NCI-H524 treated with DMSO at 0.1 percent for 48 hours (cell line): ENCODE measurements around the gene MEAK7.

Experiments
- DNase-seq: peaks from one replicate; lab custom pipeline; 2025; lab: John Stamatoyannopoulos, UW

The MEAK7 gene

DNA sequence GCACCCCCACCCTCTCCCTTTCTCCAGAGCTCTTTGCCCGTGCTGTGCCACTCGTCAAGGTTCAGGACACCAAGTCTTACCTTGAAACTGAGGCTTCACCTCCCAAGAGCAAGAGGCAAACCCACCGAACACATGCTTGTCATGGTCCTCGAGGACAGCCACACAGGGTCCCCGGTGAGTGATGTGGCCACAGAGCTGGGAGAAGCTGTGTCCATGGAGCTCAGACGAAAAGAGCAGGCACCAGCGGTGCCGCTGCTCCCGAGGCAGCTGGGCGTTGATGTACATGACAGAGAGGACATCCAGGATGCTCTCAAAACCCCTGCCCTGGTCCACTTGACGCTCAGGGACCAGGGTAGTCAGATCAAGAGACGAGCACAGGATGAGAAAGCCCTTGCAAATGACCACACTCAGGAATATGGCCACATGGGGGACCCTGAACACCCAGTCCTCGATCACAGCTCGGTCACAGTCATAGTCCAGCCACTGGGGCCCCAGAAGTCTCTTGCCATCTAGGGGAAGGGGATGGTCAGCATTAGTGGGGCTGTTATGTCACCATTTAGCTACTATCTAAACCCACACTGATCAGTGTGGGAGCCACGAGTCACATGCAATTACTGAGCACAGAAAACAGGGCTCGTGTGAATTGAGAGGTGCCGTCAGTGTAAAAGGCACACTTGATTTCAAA, 17.8 kb downstream of the MEAK7 start:
- DNase-seq: no peak

DNA sequence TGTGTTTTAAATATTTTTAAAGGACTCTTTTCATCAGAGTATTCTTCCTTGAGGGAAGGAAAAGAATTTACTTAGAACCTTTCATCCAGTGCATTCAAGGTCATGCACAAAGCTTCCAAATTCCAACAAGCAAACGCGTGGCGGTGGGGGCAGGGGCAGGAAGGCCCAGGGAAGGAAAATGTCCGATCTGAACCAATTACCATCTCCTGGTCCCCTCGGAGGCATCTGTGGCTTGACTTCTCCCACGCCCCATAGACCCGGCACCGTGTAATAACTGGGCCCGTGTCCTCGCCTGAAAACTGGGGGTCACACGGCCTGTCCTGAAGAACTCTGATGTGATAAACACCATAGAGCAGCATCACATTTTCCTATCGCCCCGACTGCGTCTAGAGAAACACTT, 18.3 kb downstream of the MEAK7 start:
- no peak for DNase-seq

GRCh38 chr16:84485255-84486010, 19.0 kb downstream of the MEAK7 start:
- no peak for DNase-seq

GRCh38 chr16:84484579-84485254, 19.7 kb downstream of the MEAK7 start:
- no peak for DNase-seq

DNA sequence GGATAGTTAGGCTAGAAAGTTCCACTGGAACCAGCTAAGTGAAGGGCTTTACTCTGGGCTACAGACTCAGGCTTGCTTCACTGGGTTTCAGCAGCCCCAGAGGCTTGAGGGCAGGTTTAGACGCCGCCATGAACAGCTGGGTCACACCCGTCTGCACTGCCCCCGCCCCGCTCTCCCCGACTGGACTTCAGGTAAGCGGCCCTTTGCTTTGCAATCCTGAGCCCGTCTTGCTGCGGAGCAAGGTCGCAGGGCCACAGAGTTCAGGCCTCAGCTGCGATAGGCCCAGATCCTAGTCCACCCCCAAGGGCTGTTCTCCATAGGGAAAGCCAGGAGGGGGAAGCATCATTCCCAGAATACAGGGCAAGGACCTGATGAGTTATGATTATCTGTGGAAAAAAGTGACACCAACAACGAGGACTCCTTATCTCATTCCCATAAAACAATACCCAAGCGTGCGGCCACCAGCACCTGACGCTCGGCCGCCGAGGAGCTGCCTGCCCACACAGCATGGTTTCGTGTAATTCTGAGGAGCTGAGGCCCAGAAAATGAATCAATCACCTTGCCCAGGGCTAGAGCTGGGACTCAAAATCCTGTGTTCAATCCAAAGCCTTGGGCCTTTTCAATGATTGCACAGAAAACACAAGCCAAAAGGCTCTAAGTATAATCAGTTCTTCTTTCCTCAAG, 20.4 kb downstream of the MEAK7 start:
- DNase-seq: no peak

GRCh38 chr16:84482951-84483881, 21.2 kb downstream of the MEAK7 start:
- no peak for DNase-seq

- DNase-seq: peak; percentile 58
Measured at GRCh38 chr16:84482001-84482891, 22.2 kb downstream of the MEAK7 start.

GRCh38 chr16:84481051-84481735, 23.3 kb downstream of the MEAK7 start:
- DNase-seq: no peak

DNA sequence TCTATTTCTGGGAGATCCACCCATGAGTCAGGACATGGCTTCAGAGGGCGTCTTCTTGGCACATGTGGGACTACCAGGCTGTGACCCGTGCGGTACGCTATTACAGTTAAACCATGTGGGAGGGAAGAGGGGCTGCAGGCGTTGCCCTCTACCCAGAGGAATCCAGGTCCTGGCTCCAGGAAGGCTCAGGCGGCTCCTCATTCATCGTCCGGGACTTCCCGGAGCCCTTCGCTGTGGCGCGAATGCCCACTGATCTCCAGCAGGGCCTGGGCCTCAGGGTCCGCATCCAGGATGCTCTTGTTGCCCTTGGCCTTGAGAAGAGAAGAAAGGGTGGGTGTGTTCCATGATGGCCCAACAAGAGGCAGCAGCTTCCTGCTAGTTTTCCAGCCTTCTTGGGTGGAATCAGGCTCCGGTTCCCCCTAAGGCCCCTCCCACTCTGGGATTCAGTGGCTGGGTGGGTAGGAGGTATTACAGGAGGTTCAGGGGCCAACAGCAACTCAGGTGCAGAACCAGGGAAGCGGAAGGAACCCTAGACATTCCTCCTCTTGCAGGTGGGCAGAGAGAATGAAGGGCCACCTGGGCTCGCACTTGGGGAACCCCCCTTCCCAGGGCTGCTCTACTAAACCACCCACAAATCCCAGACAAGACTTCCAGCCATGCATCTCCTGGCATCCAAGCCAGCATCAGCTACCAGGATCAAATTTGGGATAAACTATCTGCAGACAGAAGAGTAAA, 24.6 kb downstream of the MEAK7 start:
- DNase-seq: no peak

DNA sequence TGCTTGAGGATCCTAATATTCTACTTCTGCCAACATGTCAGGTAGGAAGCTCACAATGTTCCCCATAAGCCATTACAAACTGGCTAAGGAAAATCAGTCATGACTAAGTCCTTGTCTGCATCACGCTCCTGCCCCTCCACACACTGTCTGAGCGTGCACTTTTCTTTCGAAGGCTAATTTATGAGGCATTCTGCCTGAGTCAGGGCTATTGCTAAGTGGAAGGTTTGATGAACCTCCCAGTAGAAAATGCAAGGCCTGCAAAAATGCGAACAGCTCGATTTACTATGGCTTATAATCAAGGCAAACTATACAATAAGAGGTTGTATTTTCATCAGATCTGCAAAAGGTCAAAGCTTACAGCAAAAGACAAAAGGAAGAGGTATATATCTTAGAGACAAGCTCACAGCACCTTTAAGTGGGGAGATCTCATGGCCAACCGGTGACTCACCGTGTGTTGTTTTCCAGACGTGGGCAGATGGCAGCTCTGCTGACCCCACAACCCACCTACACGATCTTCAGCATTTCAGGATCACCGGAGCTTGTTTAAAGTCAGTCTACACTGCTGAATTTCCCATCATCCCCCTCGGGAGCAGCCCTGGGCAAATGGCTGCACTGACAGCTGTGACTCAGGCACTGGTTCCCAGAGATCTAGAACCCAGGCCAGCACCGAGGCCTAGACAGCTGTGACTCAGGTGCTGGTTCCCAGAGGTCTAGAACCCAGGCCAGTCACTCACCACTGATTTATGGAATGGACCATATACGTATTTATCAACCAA, 26.1 kb downstream of the MEAK7 start:
- DNase-seq: no peak

DNA sequence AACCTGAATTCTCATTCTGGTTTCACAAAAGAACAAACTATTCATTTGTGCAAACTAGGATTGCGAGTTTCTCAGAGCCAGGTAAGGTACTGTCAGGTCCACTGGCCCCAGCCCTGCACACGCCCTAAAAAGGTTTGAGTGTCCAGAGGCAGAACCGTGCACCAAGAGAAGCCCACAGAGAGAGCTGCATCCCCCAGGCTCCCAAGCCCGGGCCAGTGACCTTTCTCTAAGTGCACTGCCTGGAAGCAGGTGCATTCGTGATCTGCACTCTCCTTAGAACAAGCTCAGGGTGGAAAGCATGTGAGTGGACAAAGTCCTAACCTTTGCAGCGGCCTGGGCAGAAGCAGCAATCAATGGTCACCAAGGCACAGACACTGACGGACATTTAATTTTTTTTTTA, 26.8 kb downstream of the MEAK7 start:
- no peak for DNase-seq

- no peak for DNase-seq
Measured at GRCh38 chr16:84476401-84476800, 28.1 kb downstream of the MEAK7 start.

DNA sequence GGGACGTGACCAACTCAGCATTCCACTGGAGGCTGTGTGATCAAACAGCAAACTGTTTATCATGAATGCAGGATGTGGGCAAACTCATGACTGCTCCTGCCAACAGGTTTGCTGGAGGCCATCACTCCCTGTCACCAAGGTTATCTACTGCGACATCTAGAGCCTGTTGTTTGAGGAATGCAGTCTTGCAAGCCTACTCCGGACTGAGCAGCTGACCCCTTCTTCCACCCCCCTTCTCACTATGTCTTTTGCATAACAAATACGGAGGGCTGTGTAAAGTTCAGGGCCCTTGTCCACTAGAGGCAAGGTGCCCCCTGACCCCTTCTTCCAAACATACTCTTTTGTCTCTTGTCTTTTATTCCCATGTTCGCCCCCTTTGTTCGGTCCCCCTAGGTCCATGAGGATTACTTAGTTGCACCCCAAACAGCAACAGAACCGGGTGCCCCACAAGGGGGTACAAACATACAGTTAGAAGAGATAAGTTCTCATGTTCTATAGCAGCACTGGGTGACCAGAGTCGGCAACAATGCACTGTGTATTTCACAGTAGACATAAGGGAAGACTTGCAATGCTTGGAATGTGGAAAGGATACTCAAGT, 28.7 kb downstream of the MEAK7 start:
- no peak for DNase-seq

- no peak for DNase-seq
Measured at GRCh38 chr16:84471966-84472365, 32.5 kb downstream of the MEAK7 start.

- DNase-seq: no peak
Measured at GRCh38 chr16:84471316-84471715, 33.1 kb downstream of the MEAK7 start.

- no peak for DNase-seq
Measured at GRCh38 chr16:84467709-84468108, 36.8 kb downstream of the MEAK7 start.

GRCh38 chr16:84467256-84467655, 37.2 kb downstream of the MEAK7 start:
- no peak for DNase-seq

DNA sequence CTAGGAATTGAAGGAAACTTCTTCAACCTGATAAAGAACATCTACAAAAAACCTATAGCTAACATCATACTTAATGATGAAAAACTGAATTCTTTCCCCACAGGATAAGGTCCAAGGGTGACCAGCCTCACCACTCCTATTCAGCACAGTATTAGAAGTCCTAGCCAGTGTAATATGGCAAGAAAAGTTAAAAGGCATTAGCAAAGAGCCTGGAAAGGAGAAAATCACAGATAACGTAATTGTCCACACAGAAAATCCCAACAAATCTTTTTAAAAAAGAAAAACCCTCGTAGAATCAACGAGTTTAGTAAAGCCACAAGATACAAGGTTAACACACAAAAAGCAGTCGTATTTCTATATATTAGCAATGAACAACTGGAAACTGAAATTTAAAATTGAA, 37.8 kb downstream of the MEAK7 start:
- no peak for DNase-seq
